M059J (cell line): ENCODE results near the gene KRTAP9-8. TPM values are rescaled to one million over a fixed set of nuclear protein-coding genes. Genes with fewer than 3 reads are reported as not detected.
"Not testable (repeated sequence)": the region's sequence is repeated elsewhere in the genome, so short reads cannot be mapped to it uniquely, and the experiment has no call there.

Experiments
- DNase-seq: peaks from one replicate; pipeline ENCODE4 v3.0.0-alpha.2; 2012; ENCODE audit warnings: low read depth
- total RNA-seq: library from RNA; depleted of rRNA; stranded (reverse); fragments of >200 nt; shearing (Covaris generic); gene quantifications from 2 replicates; pipeline ENCODE4 v1.2.3, GENCODE V29; 2014; rRNA removed

The KRTAP9-8 gene
- not detected in 2 replicates for total RNA-seq

- DNase-seq = not testable (repeated sequence)
These were observed at the start of gene KRTAP9-8 for GRCh38 chr17:41237949-41238437. Gene KRTAP9-8, plus strand, starts transcription at chr17:41237999. Its CDS starts 53 bp downstream, at chr17:41238052.

- DNase-seq = not testable (repeated sequence)
These were observed 47.9 kb upstream of the KRTAP9-8 start, which contains the start of gene KRTAP9-1 for GRCh38 chr17:41189837-41190318. Gene KRTAP9-1, plus strand, starts transcription at chr17:41189887. Its CDS starts 0 bp downstream, at chr17:41189887.

GRCh38 chr17:41190328-41190727, 47.5 kb upstream of the KRTAP9-8 start:
- DNase-seq = no peak

- no peak for DNase-seq
These were observed 41.7 kb upstream of the KRTAP9-8 start for GRCh38 chr17:41196068-41196467.

GRCh38 chr17:41199421-41200078, 38.2 kb upstream of the KRTAP9-8 start:
- DNase-seq = no peak

- peak; percentile 51 for DNase-seq
These were observed 25.8 kb upstream of the KRTAP9-8 start for GRCh38 chr17:41211845-41212466.

- DNase-seq = no peak
These were observed 25.2 kb upstream of the KRTAP9-8 start for GRCh38 chr17:41212524-41213169.

GRCh38 chr17:41215681-41216080, 22.1 kb upstream of the KRTAP9-8 start:
- DNase-seq = no peak

- no peak for DNase-seq
These were observed 14.0 kb upstream of the KRTAP9-8 start for GRCh38 chr17:41223821-41224220.

GRCh38 chr17:41226051-41226450, 11.7 kb upstream of the KRTAP9-8 start:
- no peak for DNase-seq

GRCh38 chr17:41226598-41227095, 11.2 kb upstream of the KRTAP9-8 start, which contains the start of gene KRTAP9-2:
Gene KRTAP9-2, plus strand, starts transcription at chr17:41226648. Its CDS starts 7 bp downstream, at chr17:41226655.
- DNase-seq = not testable (repeated sequence)

GRCh38 chr17:41230094-41230493, 7.7 kb upstream of the KRTAP9-8 start:
- DNase-seq = no peak

GRCh38 chr17:41231731-41232130, 6.1 kb upstream of the KRTAP9-8 start:
- DNase-seq = no peak

- DNase-seq = not testable (repeated sequence)
These were observed 5.2 kb upstream of the KRTAP9-8 start, which contains the start of gene KRTAP9-3 for GRCh38 chr17:41232399-41233105. Gene KRTAP9-3, plus strand, starts transcription at chr17:41232449. Its CDS starts 53 bp downstream, at chr17:41232502.

GRCh38 chr17:41237116-41237515, 683 bp upstream of the KRTAP9-8 start:
- DNase-seq = not testable (repeated sequence)

GRCh38 chr17:41246995-41247787, 9.4 kb downstream of the KRTAP9-8 start:
- DNase-seq = not testable (repeated sequence)

GRCh38 chr17:41249637-41250240, 11.9 kb downstream of the KRTAP9-8 start, which contains the start of gene KRTAP9-4:
Gene KRTAP9-4, plus strand, starts transcription at chr17:41249687. Its CDS starts 34 bp downstream, at chr17:41249721.
- DNase-seq = not testable (repeated sequence)

GRCh38 chr17:41251261-41251660, 13.5 kb downstream of the KRTAP9-8 start:
- no peak for DNase-seq

GRCh38 chr17:41254861-41255260, 17.1 kb downstream of the KRTAP9-8 start:
- no peak for DNase-seq
